Measurements from ENCODE around the gene TNS3.

GRCh38 chr7:47248797-47249196 lies 333.1 kb downstream of the TNS3 start:
- no peak for TF ChIP-seq CTCF (IDR thresholded peaks at IDR 0.05; ENCODE audit: extremely low read depth in 1 of 2, insufficient read depth in 1 of 2, low read depth in 1 of 2, low read length in 2 of 2)
- TF ChIP-seq POLR2A (IDR thresholded peaks at IDR 0.05; ENCODE audit: low read depth, low read length): no peak
- TF ChIP-seq, protein P1, sequence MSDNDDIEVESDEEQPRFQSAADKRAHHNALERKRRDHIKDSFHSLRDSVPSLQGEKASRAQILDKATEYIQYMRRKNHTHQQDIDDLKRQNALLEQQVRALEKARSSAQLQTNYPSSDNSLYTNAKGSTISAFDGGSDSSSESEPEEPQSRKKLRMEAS (IDR thresholded peaks at IDR 0.05; ENCODE audit: insufficient read depth, insufficient read length): no peak
- no peak for TF ChIP-seq MYC (IDR thresholded peaks at IDR 0.05; ENCODE audit: low read depth, low read length)

Measured in endothelial cell of umbilical vein (primary cell).